Pulmonary artery endothelial cell (primary cell): Measurements from ENCODE around the gene ATP5F1E. TPM values are rescaled to one million over a fixed set of nuclear protein-coding genes. Genes with fewer than 3 reads are reported as not detected.
A peak's percentile ranks its signal among the peaks of the same experiment; 100 is the strongest.

Experiments used
- DNase-seq: peaks from one replicate; pipeline ENCODE4 v3.0.0-alpha.2; 2011; ENCODE audit warnings: low read depth, low spot score
- total RNA-seq: library from RNA; depleted of rRNA; stranded (reverse); fragments of >200 nt; gene quantifications from 2 replicates; pipeline ENCODE4 v1.2.3, GENCODE V29; 2014

ATP5F1E gene
- 34.8 and 35.8 TPM in 2 replicates for total RNA-seq

GRCh38 chr20:59032023-59032712, at the start of gene ATP5F1E:
TSS of gene ATP5F1E (minus strand) at chr20:59032335. CDS start at chr20:59032251, 84 bp downstream.
- peak; percentile 83 for DNase-seq

GRCh38 chr20:59081036-59081435, 48.9 kb upstream of the ATP5F1E start:
- no peak for DNase-seq

- DNase-seq, result no peak
Observed at GRCh38 chr20:59078231-59078630, 46.1 kb upstream of the ATP5F1E start.

- DNase-seq, result no peak
Observed at GRCh38 chr20:59077705-59078104, 45.6 kb upstream of the ATP5F1E start.

- DNase-seq, result no peak
Observed at GRCh38 chr20:59075934-59076508, 43.9 kb upstream of the ATP5F1E start.

GRCh38 chr20:59074456-59074855, 42.3 kb upstream of the ATP5F1E start:
- DNase-seq, result no peak

- no peak for DNase-seq
Observed at GRCh38 chr20:59073582-59073981, 41.4 kb upstream of the ATP5F1E start.

GRCh38 chr20:59071216-59071615, 39.1 kb upstream of the ATP5F1E start:
- no peak for DNase-seq

- no peak for DNase-seq
Observed at GRCh38 chr20:59069026-59069425, 36.9 kb upstream of the ATP5F1E start.

GRCh38 chr20:59068534-59068933, 36.4 kb upstream of the ATP5F1E start:
- no peak for DNase-seq

- no peak for DNase-seq
Observed at GRCh38 chr20:59064214-59064722, 32.1 kb upstream of the ATP5F1E start.

GRCh38 chr20:59063358-59064213, 31.5 kb upstream of the ATP5F1E start:
- DNase-seq, result no peak

- no peak for DNase-seq
Observed at GRCh38 chr20:59062081-59062480, 29.9 kb upstream of the ATP5F1E start.

- DNase-seq, result no peak
Observed at GRCh38 chr20:59055302-59055701, 23.2 kb upstream of the ATP5F1E start.

GRCh38 chr20:59051666-59052185, 19.6 kb upstream of the ATP5F1E start:
- no peak for DNase-seq

GRCh38 chr20:59050437-59050836, 18.3 kb upstream of the ATP5F1E start:
- DNase-seq, result no peak

- no peak for DNase-seq
Observed at GRCh38 chr20:59048681-59049030, 16.5 kb upstream of the ATP5F1E start.

GRCh38 chr20:59047938-59048680, 16.0 kb upstream of the ATP5F1E start:
- no peak for DNase-seq

GRCh38 chr20:59046862-59047261, 14.7 kb upstream of the ATP5F1E start:
- no peak for DNase-seq

GRCh38 chr20:59044796-59045195, 12.7 kb upstream of the ATP5F1E start:
- no peak for DNase-seq

GRCh38 chr20:59044295-59044694, 12.2 kb upstream of the ATP5F1E start:
- DNase-seq, result no peak
